Measurements from ENCODE around the gene KCNG2.

The KCNG2 gene

GRCh38 chr18:79846936-79847557 is 49.3 kb downstream of the KCNG2 start:
- no peak for DNase-seq (ENCODE audit: low read depth, low spot score)

GRCh38 chr18:79847606-79848293 is 50.0 kb downstream of the KCNG2 start:
- H3K4me3 ChIP-seq (ENCODE audit: low read length): no peak overlapping the region
- no peak for DNase-seq (ENCODE audit: low read depth, low spot score)

More at GRCh38 chr18:79846936-79847557, 49.3 kb downstream of the KCNG2 start:
- no peak overlapping the region for H3K4me3 ChIP-seq (ENCODE audit: low read length)

GRCh38 chr18:79848294-79848578 is 50.5 kb downstream of the KCNG2 start:
- H3K4me3 ChIP-seq (ENCODE audit: low read length): no peak overlapping the region
- no peak for DNase-seq (ENCODE audit: low read depth, low spot score)

- no peak for DNase-seq (ENCODE audit: low read depth, low spot score)
- H3K4me3 ChIP-seq (ENCODE audit: low read length): no peak overlapping the region
Observed at GRCh38 chr18:79848579-79849327, 51.0 kb downstream of the KCNG2 start.

DNA sequence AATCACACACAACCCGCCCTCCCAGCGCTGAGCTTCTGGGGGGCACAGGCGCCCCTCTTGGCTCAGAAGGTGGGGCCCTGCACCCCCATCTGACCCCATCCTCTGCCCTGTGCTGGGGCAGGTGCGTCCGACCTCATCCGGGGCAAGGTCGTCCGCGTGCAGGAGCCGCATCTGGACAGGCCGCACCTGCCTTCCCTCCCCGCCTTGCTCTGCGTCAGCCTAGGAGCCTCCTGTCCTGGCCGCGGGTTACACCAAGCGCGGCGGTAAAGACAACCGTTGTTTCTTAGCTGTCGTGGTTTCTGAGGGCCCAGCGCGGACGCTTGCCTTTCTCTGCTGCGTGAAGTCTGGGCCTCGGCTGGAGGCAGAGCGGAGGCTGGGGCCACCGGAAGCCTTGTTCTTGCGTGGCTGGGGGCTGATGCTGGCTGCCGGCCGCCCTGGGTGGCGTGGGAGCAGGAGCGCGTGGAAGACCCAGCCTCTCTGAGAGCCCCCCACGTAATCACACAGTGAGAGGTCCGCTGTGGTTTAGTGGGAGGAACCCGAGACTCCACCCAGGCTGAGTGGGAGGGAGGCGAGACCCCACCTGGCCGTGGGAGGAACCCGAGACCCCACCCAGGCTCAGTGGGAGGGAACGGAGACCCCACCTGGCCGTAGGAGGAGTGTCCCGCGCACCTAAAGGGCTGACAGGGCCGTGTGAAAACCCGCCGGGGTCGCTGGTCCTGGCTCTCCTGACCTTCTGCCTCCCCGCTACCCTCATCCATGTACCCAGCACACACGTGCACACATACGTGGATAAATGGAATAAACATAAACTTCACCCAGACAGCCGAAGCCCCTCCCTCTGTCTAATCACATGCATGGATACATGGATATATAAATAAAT is 51.8 kb downstream of the KCNG2 start:
- no peak for DNase-seq (ENCODE audit: low read depth, low spot score)
- no peak overlapping the region for H3K4me3 ChIP-seq (ENCODE audit: low read length)

- DNase-seq (ENCODE audit: low read depth, low spot score): no peak
- H3K4me3 ChIP-seq (ENCODE audit: low read length): no peak overlapping the region
Observed at GRCh38 chr18:79850731-79851130, 53.0 kb downstream of the KCNG2 start.

DNA sequence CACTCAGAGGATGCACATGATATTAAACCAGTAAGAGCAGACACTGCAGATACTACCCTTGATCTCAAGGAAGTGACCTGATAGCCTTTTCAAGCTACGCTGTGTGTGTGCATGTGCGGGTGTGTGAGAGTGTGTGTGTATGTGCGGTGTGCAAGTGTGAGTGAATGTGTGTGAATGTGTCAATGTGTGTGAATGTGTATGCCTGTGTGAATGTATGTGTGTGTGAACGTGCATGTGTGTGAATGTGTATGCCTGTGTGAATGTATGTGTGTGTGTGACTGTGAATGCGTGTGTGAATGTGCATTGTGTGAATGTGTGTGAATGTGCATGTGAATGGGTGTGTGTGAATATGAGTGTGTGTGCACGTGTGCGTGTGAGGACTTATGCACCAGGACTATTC is 53.8 kb downstream of the KCNG2 start:
- no peak overlapping the region for H3K4me3 ChIP-seq (ENCODE audit: low read length)
- no peak for DNase-seq (ENCODE audit: low read depth, low spot score)

DNA sequence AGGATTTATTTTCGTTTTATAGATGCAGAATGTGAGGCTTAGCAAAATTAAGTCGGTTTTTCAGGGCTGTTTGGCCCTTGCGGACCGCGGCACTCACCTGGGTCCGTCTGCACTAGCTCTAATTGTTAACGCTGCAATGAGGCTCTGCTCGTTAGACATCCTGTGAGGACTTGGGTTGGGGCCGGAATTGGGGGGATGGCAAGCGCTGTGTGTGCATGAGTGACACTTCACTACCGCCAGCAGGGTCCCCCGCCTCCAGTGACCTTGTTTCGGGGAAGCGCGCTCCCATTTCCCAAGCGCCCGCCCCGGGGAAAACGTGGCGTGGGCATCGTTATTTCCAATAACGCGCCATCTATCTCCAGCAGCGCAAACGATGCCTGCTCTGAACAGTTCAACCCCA is 54.2 kb downstream of the KCNG2 start:
- DNase-seq (ENCODE audit: low read depth, low spot score): no peak
- no peak overlapping the region for H3K4me3 ChIP-seq (ENCODE audit: low read length)

DNA sequence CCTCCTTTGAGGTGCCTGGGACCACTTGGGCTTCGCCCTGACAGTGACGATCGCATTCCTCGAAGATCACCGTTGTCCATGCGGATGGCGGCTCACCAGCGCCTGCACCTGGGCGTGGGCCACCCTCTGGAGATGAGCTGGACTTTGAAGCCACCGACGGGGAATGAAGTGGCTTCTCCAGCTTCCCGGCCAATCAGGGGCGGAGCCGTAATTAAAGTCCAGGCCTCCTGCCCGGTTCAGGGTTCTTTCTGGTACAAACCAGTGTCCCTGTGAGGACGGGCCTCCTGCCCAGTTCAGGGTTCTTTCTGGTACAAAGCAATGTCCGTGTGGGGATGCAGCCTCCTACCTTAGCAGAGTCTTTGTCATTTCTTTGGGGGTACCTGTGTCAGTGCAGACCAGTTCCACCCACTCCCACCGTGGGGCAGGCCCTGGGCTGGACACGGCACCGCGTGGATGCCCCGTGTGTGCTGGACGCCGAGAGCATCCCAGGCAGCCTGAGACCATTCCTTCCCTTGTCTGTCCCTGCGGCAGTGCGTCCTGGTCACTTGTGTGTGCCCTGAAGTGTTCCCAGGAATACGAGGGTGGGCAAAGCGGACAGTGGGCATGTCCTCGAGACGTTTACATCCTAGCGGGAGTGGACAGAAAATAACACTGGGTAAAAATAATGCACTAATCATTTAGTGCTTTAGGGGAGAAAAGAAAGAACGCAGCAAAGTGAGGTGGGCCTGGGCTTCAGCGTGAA is 55.0 kb downstream of the KCNG2 start:
- DNase-seq (ENCODE audit: low read depth, low spot score): no peak
- no peak overlapping the region for H3K4me3 ChIP-seq (ENCODE audit: low read length)

- no peak overlapping the region for H3K4me3 ChIP-seq (ENCODE audit: low read length)
- DNase-seq (ENCODE audit: low read depth, low spot score): no peak
Observed at GRCh38 chr18:79853303-79853992, 55.7 kb downstream of the KCNG2 start.

GRCh38 chr18:79853993-79854364 is 56.2 kb downstream of the KCNG2 start:
- no peak overlapping the region for H3K4me3 ChIP-seq (ENCODE audit: low read length)
- no peak for DNase-seq (ENCODE audit: low read depth, low spot score)

- no peak for DNase-seq (ENCODE audit: low read depth, low spot score)
- no peak overlapping the region for H3K4me3 ChIP-seq (ENCODE audit: low read length)
Observed at GRCh38 chr18:79855147-79855933, 57.6 kb downstream of the KCNG2 start.

DNA sequence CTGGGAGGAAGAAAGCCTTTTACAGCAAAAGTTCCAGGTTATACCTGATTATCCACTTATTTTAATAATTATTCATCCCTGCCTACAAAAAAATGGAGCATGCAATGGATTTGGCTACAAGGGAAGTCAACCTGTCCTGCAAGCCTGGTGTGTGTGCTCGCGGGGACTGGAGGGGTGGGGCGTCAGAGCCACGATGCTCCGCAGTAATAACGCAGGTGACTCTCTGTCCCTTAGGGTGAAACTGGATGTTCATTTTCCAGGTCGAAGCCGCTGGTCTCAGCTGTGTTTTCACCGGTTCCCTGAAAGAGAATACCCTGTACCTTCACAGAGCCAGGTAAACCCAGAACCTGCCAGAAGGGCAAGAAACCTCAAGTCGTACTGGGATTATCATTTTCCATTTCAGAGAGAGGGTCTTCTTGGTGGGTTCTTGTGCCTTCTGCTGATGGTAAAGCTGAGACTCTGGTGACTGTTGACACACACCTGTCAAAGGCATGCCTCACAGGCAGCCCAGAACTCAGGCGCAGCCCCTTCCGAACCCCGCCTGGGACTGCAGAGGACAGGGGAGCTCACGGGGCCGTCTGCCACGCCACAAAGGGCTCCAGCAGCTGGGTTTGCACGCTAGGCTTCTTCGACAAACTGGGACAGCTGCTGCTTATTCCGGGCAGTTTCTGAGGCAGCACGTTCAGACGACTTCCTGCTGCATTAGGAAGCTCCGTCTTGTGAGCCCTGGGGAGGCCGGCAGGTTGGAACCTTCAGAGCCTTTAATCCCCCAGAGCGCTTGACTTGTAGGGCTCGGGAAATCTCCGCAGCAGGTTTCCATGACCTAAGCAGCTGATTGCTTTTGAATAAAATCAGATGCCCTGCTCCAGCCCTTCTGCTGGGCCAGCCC is 58.6 kb downstream of the KCNG2 start:
- DNase-seq (ENCODE audit: low read depth, low spot score): peak; percentile 55
- H3K4me3 ChIP-seq (ENCODE audit: low read length): peak overlapping the region; percentile 25; the same call in 1 of the 2 replicates

GRCh38 chr18:79857082-79857671 is 59.4 kb downstream of the KCNG2 start:
- DNase-seq (ENCODE audit: low read depth, low spot score): peak; percentile 14
- no peak overlapping the region for H3K4me3 ChIP-seq (ENCODE audit: low read length)

GRCh38 chr18:79859314-79859713 is 61.6 kb downstream of the KCNG2 start:
- H3K4me3 ChIP-seq (ENCODE audit: low read length): no peak overlapping the region
- DNase-seq (ENCODE audit: low read depth, low spot score): no peak

GRCh38 chr18:79861687-79862086 is 63.9 kb downstream of the KCNG2 start:
- H3K4me3 ChIP-seq (ENCODE audit: low read length): no peak overlapping the region
- no peak for DNase-seq (ENCODE audit: low read depth, low spot score)
